GM19351 (cell line): ENCODE results near the gene ACADS.
"Not testable (repeated sequence)": the region's sequence is repeated elsewhere in the genome, so short reads cannot be mapped to it uniquely, and the experiment has no call there.

Experiments used
- ATAC-seq: cut with Tn5 transposase; IDR thresholded peaks from one replicate; pipeline ENCODE4 v1.9.1; 2021; ENCODE audit warnings: mild to moderate bottlenecking, moderate library complexity; ENCODE audit not compliant: unreplicated experiment

The ACADS gene

GRCh38 chr12:120725151-120725658, 421 bp upstream of the ACADS start:
- no peak for ATAC-seq

GRCh38 chr12:120726510-120726793, 826 bp downstream of the ACADS start:
- no peak for ATAC-seq

GRCh38 chr12:120726961-120727360, 1.3 kb downstream of the ACADS start:
- ATAC-seq: no peak

GRCh38 chr12:120732198-120732597, 6.6 kb downstream of the ACADS start:
- not testable (repeated sequence) for ATAC-seq

- ATAC-seq: no peak
Observed at GRCh38 chr12:120733574-120733973, 7.9 kb downstream of the ACADS start.

- no peak for ATAC-seq
Observed at GRCh38 chr12:120734210-120734609, 8.6 kb downstream of the ACADS start.

GRCh38 chr12:120735181-120735580, 9.6 kb downstream of the ACADS start:
- no peak for ATAC-seq

GRCh38 chr12:120736404-120737331, 11.0 kb downstream of the ACADS start:
- no peak for ATAC-seq

GRCh38 chr12:120737557-120738251, 12.1 kb downstream of the ACADS start:
- no peak for ATAC-seq

- no peak for ATAC-seq
Observed at GRCh38 chr12:120738252-120739030, 12.8 kb downstream of the ACADS start.

GRCh38 chr12:120739031-120739762, 13.6 kb downstream of the ACADS start:
- no peak for ATAC-seq

GRCh38 chr12:120739821-120740613, 14.4 kb downstream of the ACADS start:
- ATAC-seq: no peak

- no peak for ATAC-seq
Observed at GRCh38 chr12:120740871-120741270, 15.2 kb downstream of the ACADS start.

- ATAC-seq: no peak
Observed at GRCh38 chr12:120741476-120742421, 16.1 kb downstream of the ACADS start.

GRCh38 chr12:120744922-120745493, 19.4 kb downstream of the ACADS start:
- no peak for ATAC-seq

GRCh38 chr12:120748242-120748641, 22.6 kb downstream of the ACADS start:
- no peak for ATAC-seq

- ATAC-seq: no peak
Observed at GRCh38 chr12:120749256-120749655, 23.6 kb downstream of the ACADS start.

- no peak for ATAC-seq
Observed at GRCh38 chr12:120750806-120751205, 25.2 kb downstream of the ACADS start.
